Breast epithelium (tissue), 3 donors: Measurements from ENCODE around the gene ROPN1L.

Experiments
- POLR2A ChIP-seq: fragments of 450-650 bp; IDR thresholded peaks from one replicate; pipeline ENCODE4 v1.6.1; 2016; ENCODE audit warnings: antibody characterized with exemption, mild to moderate bottlenecking, moderate library complexity
- TF ChIP-seq, protein P1 (sequence below), 3 donors: fragments of 450-650 bp; IDR thresholded peaks; one replicate each; pipeline ENCODE4 v1.5.1; 2016 to 2017; ENCODE audit warnings: antibody characterized with exemption in 3 of 3, mild to moderate bottlenecking in 3 of 3, moderate library complexity in 3 of 3

DNA sequence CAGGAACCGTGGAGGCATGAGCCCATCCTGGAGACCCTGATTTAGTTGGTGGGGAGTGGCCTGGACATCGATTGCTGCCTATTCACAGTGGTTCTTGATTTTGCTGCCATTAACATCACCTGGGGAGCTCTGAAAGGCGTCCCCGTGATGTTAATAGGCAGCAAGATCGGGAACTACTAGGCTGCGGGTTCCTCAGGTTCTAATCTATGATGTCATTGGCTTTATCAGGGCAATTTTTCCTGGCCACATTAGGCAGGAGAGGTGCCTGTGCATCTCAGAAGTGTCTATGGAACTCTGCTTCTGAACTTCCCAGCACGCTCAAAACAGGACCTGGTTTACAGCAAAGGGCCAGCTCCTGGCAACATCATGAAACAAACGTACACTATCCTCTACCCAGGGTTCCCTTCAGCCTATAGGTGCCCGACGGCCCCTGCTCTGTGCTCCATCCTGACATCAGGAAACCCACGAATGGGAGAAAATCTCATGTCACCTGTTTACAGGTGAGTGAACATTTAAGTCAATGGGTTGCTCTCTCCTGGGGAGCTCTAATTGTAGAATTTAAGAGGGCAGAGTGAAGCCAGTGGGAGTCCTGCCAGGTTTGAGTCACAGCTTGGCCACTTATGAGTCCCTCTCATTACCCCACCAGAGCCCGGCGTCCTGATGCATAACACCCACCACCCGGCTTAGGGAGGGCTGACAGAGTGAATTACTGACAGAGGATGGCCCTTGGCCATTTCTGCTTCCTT is 49.4 kb downstream of the ROPN1L start:
- TF ChIP-seq POLR2A, result no peak
- TF ChIP-seq, protein P1, sequence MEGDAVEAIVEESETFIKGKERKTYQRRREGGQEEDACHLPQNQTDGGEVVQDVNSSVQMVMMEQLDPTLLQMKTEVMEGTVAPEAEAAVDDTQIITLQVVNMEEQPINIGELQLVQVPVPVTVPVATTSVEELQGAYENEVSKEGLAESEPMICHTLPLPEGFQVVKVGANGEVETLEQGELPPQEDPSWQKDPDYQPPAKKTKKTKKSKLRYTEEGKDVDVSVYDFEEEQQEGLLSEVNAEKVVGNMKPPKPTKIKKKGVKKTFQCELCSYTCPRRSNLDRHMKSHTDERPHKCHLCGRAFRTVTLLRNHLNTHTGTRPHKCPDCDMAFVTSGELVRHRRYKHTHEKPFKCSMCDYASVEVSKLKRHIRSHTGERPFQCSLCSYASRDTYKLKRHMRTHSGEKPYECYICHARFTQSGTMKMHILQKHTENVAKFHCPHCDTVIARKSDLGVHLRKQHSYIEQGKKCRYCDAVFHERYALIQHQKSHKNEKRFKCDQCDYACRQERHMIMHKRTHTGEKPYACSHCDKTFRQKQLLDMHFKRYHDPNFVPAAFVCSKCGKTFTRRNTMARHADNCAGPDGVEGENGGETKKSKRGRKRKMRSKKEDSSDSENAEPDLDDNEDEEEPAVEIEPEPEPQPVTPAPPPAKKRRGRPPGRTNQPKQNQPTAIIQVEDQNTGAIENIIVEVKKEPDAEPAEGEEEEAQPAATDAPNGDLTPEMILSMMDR (IDR thresholded peaks at IDR 0.05), result no peak
